Measurements from ENCODE around the gene GPR162.

DNA sequence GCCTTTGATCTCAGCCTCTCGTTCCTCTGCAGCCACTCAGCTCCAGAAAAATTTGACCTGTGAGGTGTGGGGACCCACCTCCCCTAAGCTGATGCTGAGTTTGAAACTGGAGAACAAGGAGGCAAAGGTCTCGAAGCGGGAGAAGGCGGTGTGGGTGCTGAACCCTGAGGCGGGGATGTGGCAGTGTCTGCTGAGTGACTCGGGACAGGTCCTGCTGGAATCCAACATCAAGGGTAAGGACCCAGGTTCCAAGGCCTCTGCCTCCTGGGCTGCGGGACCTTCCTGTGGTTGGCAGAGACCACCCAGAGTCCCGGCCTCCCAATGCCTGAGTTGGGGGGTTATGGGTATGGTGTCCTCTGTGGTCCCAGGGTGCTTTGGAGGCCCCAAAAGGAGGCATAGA is 4.5 kb upstream of the GPR162 start:
- TF ChIP-seq POLR2AphosphoS5 (IDR thresholded peaks at IDR 0.05; ENCODE audit: low read depth, low read length) (no peak), SIN3A (IDR thresholded peaks at IDR 0.05; ENCODE audit: borderline replicate concordance, insufficient read depth, low read length) (no peak)
